ENCODE data around the gene IPO13.
A peak's percentile ranks its signal among the peaks of the same experiment; 100 is the strongest.

IPO13 gene

GRCh38 chr1:43969746-43970466 is 23.2 kb downstream of the IPO13 start, which contains the start of gene DPH2:
Gene DPH2, plus strand, starts transcription at chr1:43970010. Its CDS starts 166 bp downstream, at chr1:43970176.
- Histone ChIP-seq H3K36me3 (ENCODE audit: insufficient read depth, low read length) (no peaks in the 10 kb centered on the region), H3K4me1 (ENCODE audit: insufficient read depth, low read length) (no peaks in the 10 kb centered on the region), H3K9ac (ENCODE audit: low read depth, low read length) (peak within 1 kb of the TSS; percentile 85), H3K9me3 (ENCODE audit: control insufficient read depth, insufficient read depth, low read length) (no peaks in the 10 kb centered on the region)

DNA sequence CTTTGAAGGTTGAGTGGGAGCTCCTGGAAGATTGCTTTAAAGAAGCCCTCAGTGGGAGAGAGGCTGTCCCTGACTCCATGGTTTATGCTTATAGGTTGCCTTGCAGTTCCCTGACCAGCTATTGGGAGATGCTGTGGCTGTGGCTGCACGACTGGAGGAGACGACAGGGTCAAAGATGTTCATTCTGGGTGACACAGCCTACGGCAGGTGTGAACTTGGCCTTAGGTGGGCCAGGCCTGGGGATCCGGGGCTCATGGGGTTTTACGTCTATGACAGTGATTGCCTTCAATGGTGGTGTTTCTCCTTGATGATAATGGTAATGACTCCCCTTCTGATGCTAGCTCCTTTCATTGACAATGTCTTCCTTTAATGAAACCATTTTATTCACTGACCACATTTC is 23.8 kb downstream of the IPO13 start:
- H3K9ac ChIP-seq (ENCODE audit: low read depth, low read length), result peak overlapping the region; percentile 85
- H3K4me1 ChIP-seq (ENCODE audit: insufficient read depth, low read length), result no peaks in the 10 kb centered on the region
- no peaks in the 10 kb centered on the region for H3K9me3 ChIP-seq (ENCODE audit: control insufficient read depth, insufficient read depth, low read length)
- H3K36me3 ChIP-seq (ENCODE audit: insufficient read depth, low read length), result no peaks in the 10 kb centered on the region

DNA sequence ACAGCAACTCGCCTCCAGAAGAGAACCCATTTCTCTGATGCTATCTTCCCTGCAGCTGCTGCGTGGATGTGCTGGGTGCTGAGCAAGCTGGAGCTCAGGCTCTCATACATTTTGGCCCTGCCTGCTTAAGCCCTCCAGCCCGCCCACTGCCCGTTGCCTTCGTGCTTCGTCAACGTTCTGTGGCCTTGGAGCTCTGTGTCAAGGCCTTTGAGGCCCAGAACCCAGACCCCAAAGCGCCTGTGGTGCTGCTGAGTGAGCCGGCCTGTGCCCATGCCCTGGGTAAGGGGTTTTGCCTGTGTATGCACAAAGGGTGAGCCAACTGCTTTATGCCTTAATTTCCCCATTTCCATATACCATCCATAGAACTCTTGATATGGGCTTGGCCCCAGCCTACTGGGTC is 24.2 kb downstream of the IPO13 start:
- no peaks in the 10 kb centered on the region for H3K36me3 ChIP-seq (ENCODE audit: insufficient read depth, low read length)
- no peaks in the 10 kb centered on the region for H3K9me3 ChIP-seq (ENCODE audit: control insufficient read depth, insufficient read depth, low read length)
- H3K9ac ChIP-seq (ENCODE audit: low read depth, low read length), result no peak overlapping the region
- H3K4me1 ChIP-seq (ENCODE audit: insufficient read depth, low read length), result peaks cover 2% of the 10 kb centered on the region; the same call in 1 of the 2 replicates

GRCh38 chr1:43971336-43971980 is 24.7 kb downstream of the IPO13 start:
- H3K4me1 ChIP-seq (ENCODE audit: insufficient read depth, low read length), result peaks cover 3% of the 10 kb centered on the region; the same call in 1 of the 2 replicates
- H3K9me3 ChIP-seq (ENCODE audit: control insufficient read depth, insufficient read depth, low read length), result no peaks in the 10 kb centered on the region
- H3K9ac ChIP-seq (ENCODE audit: low read depth, low read length), result no peak overlapping the region
- peaks cover 2% of the 10 kb centered on the region; the same call in 1 of the 2 replicates for H3K36me3 ChIP-seq (ENCODE audit: insufficient read depth, low read length)

GRCh38 chr1:43973981-43974442 is 27.3 kb downstream of the IPO13 start:
- peaks cover 13% of the 10 kb centered on the region for H3K36me3 ChIP-seq (ENCODE audit: insufficient read depth, low read length)
- H3K9me3 ChIP-seq (ENCODE audit: control insufficient read depth, insufficient read depth, low read length), result no peaks in the 10 kb centered on the region
- peak overlapping the region; percentile 72 for H3K9ac ChIP-seq (ENCODE audit: low read depth, low read length)
- H3K4me1 ChIP-seq (ENCODE audit: insufficient read depth, low read length), result peaks cover 6% of the 10 kb centered on the region

- Histone ChIP-seq H3K4me1 (ENCODE audit: insufficient read depth, low read length) (peaks cover 6% of the 10 kb centered on the region), H3K9me3 (ENCODE audit: control insufficient read depth, insufficient read depth, low read length) (no peaks in the 10 kb centered on the region), H3K36me3 (ENCODE audit: insufficient read depth, low read length) (peaks cover 13% of the 10 kb centered on the region), H3K9ac (ENCODE audit: low read depth, low read length) (peak within 1 kb of the TSS; percentile 72)
Observed at GRCh38 chr1:43974443-43975248, 27.9 kb downstream of the IPO13 start, which contains the start of gene ATP6V0B. Gene ATP6V0B, plus strand, starts transcription at chr1:43974960. Its CDS starts 81 bp downstream, at chr1:43975041.

DNA sequence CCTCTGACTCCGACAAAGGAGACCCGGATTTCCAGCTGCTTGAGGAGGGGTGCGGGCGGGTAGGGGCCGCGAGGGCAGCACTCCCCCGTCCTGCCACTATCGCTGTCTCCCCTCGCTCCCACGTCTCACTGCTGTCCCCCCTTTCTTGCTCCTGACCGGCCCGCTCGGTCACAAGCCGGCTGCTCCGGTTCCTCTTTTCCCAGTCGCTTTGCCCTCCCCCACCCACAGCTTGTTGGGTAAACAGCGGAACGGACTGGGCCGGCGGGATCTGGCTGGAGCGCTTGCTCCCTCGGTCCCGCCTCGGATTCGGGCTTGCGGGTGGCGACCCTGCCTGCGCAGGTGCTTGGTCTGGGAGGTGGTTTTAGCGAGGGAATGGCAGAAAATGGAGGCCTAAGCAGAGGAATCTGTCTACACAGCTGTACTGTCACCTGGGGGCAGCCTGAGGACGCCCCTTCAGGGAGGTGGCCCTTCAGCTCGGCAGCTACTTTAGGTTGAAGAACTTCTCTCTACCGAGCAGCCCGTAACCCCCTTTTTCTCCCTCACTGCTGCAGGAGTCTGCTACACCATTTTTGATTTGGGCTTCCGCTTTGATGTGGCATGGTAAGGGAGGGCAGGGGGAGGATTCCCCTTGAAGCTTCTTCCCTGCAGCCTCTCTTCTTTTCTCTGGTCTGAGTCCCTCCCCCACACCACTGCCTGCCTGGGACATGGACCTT is 28.7 kb downstream of the IPO13 start:
- Histone ChIP-seq H3K9ac (ENCODE audit: low read depth, low read length) (peak overlapping the region; percentile 72), H3K4me1 (ENCODE audit: insufficient read depth, low read length) (peaks cover 10% of the 10 kb centered on the region), H3K9me3 (ENCODE audit: control insufficient read depth, insufficient read depth, low read length) (no peaks in the 10 kb centered on the region), H3K36me3 (ENCODE audit: insufficient read depth, low read length) (peaks cover 13% of the 10 kb centered on the region)

- Histone ChIP-seq H3K9ac (ENCODE audit: low read depth, low read length) (peak overlapping the region; percentile 72; the same call in 1 of the 2 replicates), H3K4me1 (ENCODE audit: insufficient read depth, low read length) (peaks cover 12% of the 10 kb centered on the region), H3K9me3 (ENCODE audit: control insufficient read depth, insufficient read depth, low read length) (no peaks in the 10 kb centered on the region), H3K36me3 (ENCODE audit: insufficient read depth, low read length) (peaks cover 13% of the 10 kb centered on the region)
Observed at GRCh38 chr1:43976045-43976444, 29.3 kb downstream of the IPO13 start.

- Histone ChIP-seq H3K4me1 (ENCODE audit: insufficient read depth, low read length) (peaks cover 12% of the 10 kb centered on the region), H3K36me3 (ENCODE audit: insufficient read depth, low read length) (peaks cover 13% of the 10 kb centered on the region), H3K9me3 (ENCODE audit: control insufficient read depth, insufficient read depth, low read length) (no peaks in the 10 kb centered on the region), H3K9ac (ENCODE audit: low read depth, low read length) (no peak overlapping the region)
Observed at GRCh38 chr1:43976890-43977289, 30.1 kb downstream of the IPO13 start.

- no peak overlapping the region for H3K9ac ChIP-seq (ENCODE audit: low read depth, low read length)
- H3K36me3 ChIP-seq (ENCODE audit: insufficient read depth, low read length), result peaks cover 13% of the 10 kb centered on the region
- peaks cover 12% of the 10 kb centered on the region for H3K4me1 ChIP-seq (ENCODE audit: insufficient read depth, low read length)
- H3K9me3 ChIP-seq (ENCODE audit: control insufficient read depth, insufficient read depth, low read length), result no peaks in the 10 kb centered on the region
Observed at GRCh38 chr1:43977376-43978263, 30.9 kb downstream of the IPO13 start.

- Histone ChIP-seq H3K4me1 (ENCODE audit: insufficient read depth, low read length) (peaks cover 12% of the 10 kb centered on the region), H3K9ac (ENCODE audit: low read depth, low read length) (no peak overlapping the region), H3K9me3 (ENCODE audit: control insufficient read depth, insufficient read depth, low read length) (no peaks in the 10 kb centered on the region), H3K36me3 (ENCODE audit: insufficient read depth, low read length) (peaks cover 13% of the 10 kb centered on the region)
Observed at GRCh38 chr1:43978264-43978550, 31.5 kb downstream of the IPO13 start.

DNA sequence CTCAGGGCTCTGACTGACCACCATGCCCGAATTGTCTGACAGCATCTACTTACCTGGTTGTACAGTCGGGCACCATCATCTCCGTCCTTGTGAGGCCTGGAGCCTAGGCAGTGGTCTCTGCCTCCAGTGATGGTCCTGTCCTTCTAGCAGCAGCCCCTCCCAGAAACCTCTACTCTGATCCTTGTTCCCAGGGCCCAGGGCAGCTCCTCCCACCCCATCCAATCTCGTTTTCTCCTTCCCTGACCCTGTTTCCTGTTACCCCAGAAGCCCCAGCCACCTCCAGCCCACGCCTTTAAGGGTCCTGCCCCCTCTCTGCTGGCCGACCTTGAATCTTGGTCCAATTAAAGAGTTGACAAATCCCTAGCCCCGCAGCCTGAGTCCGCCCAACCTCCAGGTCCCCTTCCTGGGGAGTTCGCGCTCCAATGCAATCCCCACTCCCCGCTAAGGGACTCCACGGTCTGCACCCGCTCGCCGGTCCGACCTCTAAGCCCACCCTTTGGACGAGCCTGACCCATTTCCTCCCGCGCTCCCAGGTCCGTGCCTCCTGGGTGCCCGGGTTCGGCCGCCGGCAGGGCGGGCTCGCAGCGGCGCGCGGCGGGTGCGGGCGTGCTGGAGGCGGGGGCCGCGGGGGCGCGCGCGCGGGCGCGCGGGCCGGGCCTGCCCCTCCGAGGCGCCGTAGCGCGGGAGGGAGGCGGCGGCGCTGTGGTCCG is 32.0 kb downstream of the IPO13 start, which contains the start of gene B4GALT2:
B4GALT2 (plus strand) TSS at position 660 of the 710 bp plus-strand sequence. CDS start 1,951 bp downstream, outside the sequence.
- Histone ChIP-seq H3K4me1 (ENCODE audit: insufficient read depth, low read length) (peaks cover 12% of the 10 kb centered on the region), H3K9ac (ENCODE audit: low read depth, low read length) (peak within 1 kb of the TSS; percentile 84), H3K9me3 (ENCODE audit: control insufficient read depth, insufficient read depth, low read length) (no peaks in the 10 kb centered on the region), H3K36me3 (ENCODE audit: insufficient read depth, low read length) (peaks cover 13% of the 10 kb centered on the region)

GRCh38 chr1:43979261-43979527 is 32.4 kb downstream of the IPO13 start:
- Histone ChIP-seq H3K9ac (ENCODE audit: low read depth, low read length) (peak overlapping the region; percentile 54), H3K9me3 (ENCODE audit: control insufficient read depth, insufficient read depth, low read length) (no peaks in the 10 kb centered on the region), H3K4me1 (ENCODE audit: insufficient read depth, low read length) (peaks cover 12% of the 10 kb centered on the region), H3K36me3 (ENCODE audit: insufficient read depth, low read length) (peaks cover 13% of the 10 kb centered on the region)

Data from ES-I3 (cell line).